Activated naive CD4-positive, alpha-beta T cell treated with anti-CD3 and anti-CD28 coated beads, Interleukin-2, amount 10 ng/mL, durations not matched to agents 7 days and 5 days (primary cell): Measurements from ENCODE around the gene CCDC185.
A peak's percentile ranks its signal among the peaks of the same experiment; 100 is the strongest.

ENCODE experiments used
- CTCF ChIA-PET: fragments of 350-600 bp; sonication (Branson Sonifier 250); formaldehyde crosslinking; loops from one replicate; lab custom pipeline; 2021; ENCODE audit warnings: antibody characterized with exemption; lab: Charles Lee
- DNase-seq: peaks from one replicate; pipeline ENCODE4 v3.0.0-alpha.2; 2020
- H3K27ac Mint-ChIP-seq: one replicate; pipeline ENCODE4 v1.8.0; 2021; ENCODE audit warnings: mild to moderate bottlenecking, moderate library complexity, mixed read lengths
- H3K27me3 Mint-ChIP-seq: one replicate; pipeline ENCODE4 v1.8.0; 2021; ENCODE audit warnings: mild to moderate bottlenecking, mixed read lengths
- H3K36me3 Mint-ChIP-seq: one replicate; pipeline ENCODE4 v1.8.0; 2021; ENCODE audit warnings: mixed read lengths
- H3K4me1 Mint-ChIP-seq: one replicate; pipeline ENCODE4 v1.8.0; 2021; ENCODE audit warnings: mixed read lengths
- H3K4me3 Mint-ChIP-seq: one replicate; pipeline ENCODE4 v1.8.0; 2021; ENCODE audit warnings: mild to moderate bottlenecking, moderate library complexity, mixed read lengths
- H3K9me3 Mint-ChIP-seq: one replicate; pipeline ENCODE4 v1.8.0; 2021; ENCODE audit warnings: mixed read lengths

Gene CCDC185

GRCh38 chr1:223393275-223394214 is at the start of gene CCDC185:
Gene CCDC185, plus strand, starts transcription at chr1:223393415. Its CDS starts 61 bp downstream, at chr1:223393476.
- H3K4me1 Mint-ChIP-seq, result no peaks in the 10 kb centered on the region
- CTCF ChIA-PET, result no interaction called here

GRCh38 chr1:223343692-223344091 is 49.5 kb upstream of the CCDC185 start:
- no peak overlapping the region for H3K4me3 Mint-ChIP-seq

More at GRCh38 chr1:223393275-223394214, at the start of gene CCDC185:
- no peak for DNase-seq
- no peak within 1 kb of the TSS for H3K27ac Mint-ChIP-seq
- H3K27me3 Mint-ChIP-seq, result peaks cover 42% of the 10 kb centered on the region
- no peaks in the 10 kb centered on the region for H3K9me3 Mint-ChIP-seq
- H3K36me3 Mint-ChIP-seq, result no peaks in the 10 kb centered on the region
- H3K4me3 Mint-ChIP-seq, result no peak within 1 kb of the TSS

GRCh38 chr1:223344491-223344890 is 48.7 kb upstream of the CCDC185 start:
- CTCF ChIA-PET, result no interaction called here
- H3K9me3 Mint-ChIP-seq, result no peaks in the 10 kb centered on the region
- no peak overlapping the region for H3K27ac Mint-ChIP-seq
- H3K27me3 Mint-ChIP-seq, result no peaks in the 10 kb centered on the region
- DNase-seq, result no peak
- H3K4me1 Mint-ChIP-seq, result no peaks in the 10 kb centered on the region
- H3K4me3 Mint-ChIP-seq, result no peak overlapping the region
- no peaks in the 10 kb centered on the region for H3K36me3 Mint-ChIP-seq

More at GRCh38 chr1:223343692-223344091, 49.5 kb upstream of the CCDC185 start:
- Mint-ChIP-seq H3K27me3 (no peaks in the 10 kb centered on the region), H3K9me3 (no peaks in the 10 kb centered on the region), H3K36me3 (no peaks in the 10 kb centered on the region), H3K4me1 (no peaks in the 10 kb centered on the region), H3K27ac (no peak overlapping the region)
- CTCF ChIA-PET, result no interaction called here
- DNase-seq, result no peak

- no peak overlapping the region for H3K27ac Mint-ChIP-seq
- CTCF ChIA-PET, result no interaction called here
- H3K27me3 Mint-ChIP-seq, result no peaks in the 10 kb centered on the region
- DNase-seq, result no peak
- no peaks in the 10 kb centered on the region for H3K4me1 Mint-ChIP-seq
- H3K36me3 Mint-ChIP-seq, result no peaks in the 10 kb centered on the region
- no peak overlapping the region for H3K4me3 Mint-ChIP-seq
- no peaks in the 10 kb centered on the region for H3K9me3 Mint-ChIP-seq
These were observed 47.5 kb upstream of the CCDC185 start for GRCh38 chr1:223345720-223346119.

GRCh38 chr1:223346311-223346710 is 46.9 kb upstream of the CCDC185 start:
- Mint-ChIP-seq H3K36me3 (no peaks in the 10 kb centered on the region), H3K27me3 (no peaks in the 10 kb centered on the region), H3K9me3 (no peaks in the 10 kb centered on the region), H3K4me3 (no peak overlapping the region), H3K27ac (no peak overlapping the region), H3K4me1 (peaks cover 3% of the 10 kb centered on the region)
- CTCF ChIA-PET, result no interaction called here
- DNase-seq, result no peak

GRCh38 chr1:223347583-223347982 is 45.6 kb upstream of the CCDC185 start:
- Mint-ChIP-seq H3K9me3 (no peaks in the 10 kb centered on the region), H3K27ac (no peak overlapping the region), H3K4me1 (peaks cover 4% of the 10 kb centered on the region), H3K36me3 (no peaks in the 10 kb centered on the region), H3K27me3 (peaks cover 3% of the 10 kb centered on the region), H3K4me3 (no peak overlapping the region)
- CTCF ChIA-PET, result no interaction called here
- no peak for DNase-seq

- Mint-ChIP-seq H3K4me3 (no peak overlapping the region), H3K27me3 (peaks cover 8% of the 10 kb centered on the region), H3K27ac (no peak overlapping the region), H3K4me1 (peaks cover 4% of the 10 kb centered on the region), H3K36me3 (no peaks in the 10 kb centered on the region), H3K9me3 (no peaks in the 10 kb centered on the region)
- CTCF ChIA-PET, result no interaction called here
- no peak for DNase-seq
These were observed 44.8 kb upstream of the CCDC185 start for GRCh38 chr1:223348439-223348838.

- Mint-ChIP-seq H3K27ac (no peak overlapping the region), H3K4me3 (no peak overlapping the region), H3K27me3 (peaks cover 12% of the 10 kb centered on the region), H3K9me3 (no peaks in the 10 kb centered on the region), H3K4me1 (peaks cover 4% of the 10 kb centered on the region), H3K36me3 (no peaks in the 10 kb centered on the region)
- no peak for DNase-seq
- CTCF ChIA-PET, result no interaction called here
These were observed 44.0 kb upstream of the CCDC185 start for GRCh38 chr1:223349241-223349640.

- CTCF ChIA-PET, result interaction anchor here (0.6 kb wide), 1 partner anchor 25 kb away, joined by 3 read pairs; no protein-coding TSS in a partner anchor
- H3K4me1 Mint-ChIP-seq, result peaks cover 4% of the 10 kb centered on the region
These were observed 42.8 kb upstream of the CCDC185 start for GRCh38 chr1:223350361-223350908.

GRCh38 chr1:223352944-223353343 is 40.3 kb upstream of the CCDC185 start:
- Mint-ChIP-seq H3K27ac (no peak overlapping the region), H3K4me1 (peaks cover 4% of the 10 kb centered on the region), H3K36me3 (no peaks in the 10 kb centered on the region), H3K4me3 (no peak overlapping the region), H3K27me3 (peaks cover 12% of the 10 kb centered on the region), H3K9me3 (no peaks in the 10 kb centered on the region)
- no peak for DNase-seq
- CTCF ChIA-PET, result no interaction called here

More at GRCh38 chr1:223350361-223350908, 42.8 kb upstream of the CCDC185 start:
- Mint-ChIP-seq H3K27ac (no peak overlapping the region), H3K9me3 (no peaks in the 10 kb centered on the region), H3K36me3 (no peaks in the 10 kb centered on the region), H3K4me3 (no peak overlapping the region), H3K27me3 (peaks cover 12% of the 10 kb centered on the region)
- DNase-seq, result no peak

GRCh38 chr1:223353939-223354338 is 39.3 kb upstream of the CCDC185 start:
- CTCF ChIA-PET, result interaction anchor here (0.7 kb wide), 1 partner anchor 102 kb away, joined by 3 read pairs; no protein-coding TSS in a partner anchor
- Mint-ChIP-seq H3K9me3 (no peaks in the 10 kb centered on the region), H3K27ac (no peak overlapping the region), H3K4me1 (peaks cover 4% of the 10 kb centered on the region), H3K27me3 (peaks cover 15% of the 10 kb centered on the region), H3K4me3 (no peak overlapping the region), H3K36me3 (no peaks in the 10 kb centered on the region)
- no peak for DNase-seq

GRCh38 chr1:223355699-223356098 is 37.5 kb upstream of the CCDC185 start:
- CTCF ChIA-PET, result interaction anchor here (1.0 kb wide), 1 partner anchor 222 kb away, joined by 3 read pairs; no protein-coding TSS in a partner anchor
- no peak for DNase-seq
- Mint-ChIP-seq H3K27me3 (peaks cover 20% of the 10 kb centered on the region), H3K36me3 (no peaks in the 10 kb centered on the region), H3K4me3 (no peak overlapping the region), H3K27ac (no peak overlapping the region), H3K9me3 (no peaks in the 10 kb centered on the region), H3K4me1 (peaks cover 4% of the 10 kb centered on the region)

- Mint-ChIP-seq H3K36me3 (no peaks in the 10 kb centered on the region), H3K9me3 (no peaks in the 10 kb centered on the region), H3K4me1 (peaks cover 12% of the 10 kb centered on the region), H3K27me3 (peaks cover 36% of the 10 kb centered on the region), H3K27ac (no peak overlapping the region), H3K4me3 (no peak overlapping the region)
- CTCF ChIA-PET, result no interaction called here
- DNase-seq, result no peak
These were observed 34.4 kb upstream of the CCDC185 start for GRCh38 chr1:223358826-223359225.

- Mint-ChIP-seq H3K9me3 (no peaks in the 10 kb centered on the region), H3K27ac (no peak overlapping the region), H3K36me3 (no peaks in the 10 kb centered on the region), H3K4me3 (peak overlapping the region; percentile 89), H3K4me1 (peaks cover 16% of the 10 kb centered on the region), H3K27me3 (peaks cover 57% of the 10 kb centered on the region)
- peak; percentile 44 for DNase-seq
- CTCF ChIA-PET, result interaction anchor here (2.2 kb wide), 1 partner anchor 230 kb away, joined by 7 read pairs; no protein-coding TSS in a partner anchor
These were observed 30.0 kb upstream of the CCDC185 start for GRCh38 chr1:223363057-223363855.
